ENCODE data around the gene SPTBN4.

DNA sequence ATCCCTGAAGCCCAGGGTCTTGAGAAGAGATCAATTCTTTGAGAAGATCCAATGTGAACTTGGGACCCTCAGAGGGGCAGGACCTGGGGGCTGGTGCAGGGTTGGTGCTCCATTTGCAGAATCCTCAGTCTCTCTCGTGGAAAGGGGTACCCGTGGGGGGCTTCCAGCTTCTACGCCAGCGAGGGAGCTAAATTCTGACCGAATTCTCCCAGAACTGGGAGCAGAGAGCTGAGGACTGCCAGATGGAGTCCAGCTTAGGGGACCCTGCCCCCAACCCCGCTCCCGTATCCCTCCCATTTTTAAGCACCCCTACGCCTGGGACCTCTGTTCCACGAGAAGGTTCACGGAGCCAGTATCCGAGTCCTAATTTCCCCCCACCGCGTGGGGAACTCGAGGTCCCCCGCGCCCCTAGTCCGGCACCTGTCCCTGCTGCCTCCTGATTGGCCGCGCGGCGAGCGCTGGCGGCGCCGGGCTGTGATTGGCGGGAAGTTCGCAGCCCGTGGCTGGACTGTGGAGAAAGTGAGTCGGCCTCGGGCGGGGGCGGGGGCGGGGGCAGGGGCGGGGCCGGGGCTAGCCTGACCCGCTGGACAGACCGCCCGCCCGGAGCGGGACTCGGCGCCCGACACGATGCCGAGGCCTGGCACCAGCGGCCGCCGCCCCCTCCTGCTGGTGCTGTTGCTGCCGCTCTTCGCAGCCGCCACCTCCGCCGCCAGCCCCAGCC lies 130.0 kb downstream of the SPTBN4 start:
- TF ChIP-seq MAZ (IDR thresholded peaks at IDR 0.05; ENCODE audit: borderline replicate concordance, low read depth, low read length), result no peak
- peak; percentile 35; the same call in 1 of the 2 replicates for TF ChIP-seq POLR2A (IDR thresholded peaks at IDR 0.05; ENCODE audit: low read depth, low read length)
- TF ChIP-seq, protein P1, sequence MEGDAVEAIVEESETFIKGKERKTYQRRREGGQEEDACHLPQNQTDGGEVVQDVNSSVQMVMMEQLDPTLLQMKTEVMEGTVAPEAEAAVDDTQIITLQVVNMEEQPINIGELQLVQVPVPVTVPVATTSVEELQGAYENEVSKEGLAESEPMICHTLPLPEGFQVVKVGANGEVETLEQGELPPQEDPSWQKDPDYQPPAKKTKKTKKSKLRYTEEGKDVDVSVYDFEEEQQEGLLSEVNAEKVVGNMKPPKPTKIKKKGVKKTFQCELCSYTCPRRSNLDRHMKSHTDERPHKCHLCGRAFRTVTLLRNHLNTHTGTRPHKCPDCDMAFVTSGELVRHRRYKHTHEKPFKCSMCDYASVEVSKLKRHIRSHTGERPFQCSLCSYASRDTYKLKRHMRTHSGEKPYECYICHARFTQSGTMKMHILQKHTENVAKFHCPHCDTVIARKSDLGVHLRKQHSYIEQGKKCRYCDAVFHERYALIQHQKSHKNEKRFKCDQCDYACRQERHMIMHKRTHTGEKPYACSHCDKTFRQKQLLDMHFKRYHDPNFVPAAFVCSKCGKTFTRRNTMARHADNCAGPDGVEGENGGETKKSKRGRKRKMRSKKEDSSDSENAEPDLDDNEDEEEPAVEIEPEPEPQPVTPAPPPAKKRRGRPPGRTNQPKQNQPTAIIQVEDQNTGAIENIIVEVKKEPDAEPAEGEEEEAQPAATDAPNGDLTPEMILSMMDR (conservative IDR thresholded peaks at IDR 0.05; ENCODE audit: low read depth, low read length), result no peak
- TF ChIP-seq SMC3 (IDR thresholded peaks at IDR 0.05; ENCODE audit: low read depth, low read length), result no peak
- no peak for TF ChIP-seq RFX5 (IDR thresholded peaks at IDR 0.05; ENCODE audit: low read depth, low read length)
- TF ChIP-seq, protein P2, sequence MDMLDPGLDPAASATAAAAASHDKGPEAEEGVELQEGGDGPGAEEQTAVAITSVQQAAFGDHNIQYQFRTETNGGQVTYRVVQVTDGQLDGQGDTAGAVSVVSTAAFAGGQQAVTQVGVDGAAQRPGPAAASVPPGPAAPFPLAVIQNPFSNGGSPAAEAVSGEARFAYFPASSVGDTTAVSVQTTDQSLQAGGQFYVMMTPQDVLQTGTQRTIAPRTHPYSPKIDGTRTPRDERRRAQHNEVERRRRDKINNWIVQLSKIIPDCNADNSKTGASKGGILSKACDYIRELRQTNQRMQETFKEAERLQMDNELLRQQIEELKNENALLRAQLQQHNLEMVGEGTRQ (IDR thresholded peaks at IDR 0.05; ENCODE audit: low read depth, low read length), result no peak
- no peak for TF ChIP-seq CEBPB (IDR thresholded peaks at IDR 0.05; ENCODE audit: low read depth, low read length)
- TF ChIP-seq RAD21 (IDR thresholded peaks at IDR 0.05; ENCODE audit: low read length), result no peak
- no peak for TF ChIP-seq RCOR1 (IDR thresholded peaks at IDR 0.05; ENCODE audit: insufficient replicate concordance, low read length)
- no peak for TF ChIP-seq BHLHE40 (IDR thresholded peaks at IDR 0.05; ENCODE audit: low read depth, low read length)
- no peak for TF ChIP-seq FOS (IDR thresholded peaks at IDR 0.05; ENCODE audit: low read depth, low read length)
- no peak for TF ChIP-seq MXI1 (IDR thresholded peaks at IDR 0.05; ENCODE audit: borderline replicate concordance, low read depth, low read length)
- no peak for TF ChIP-seq MAFK (IDR thresholded peaks at IDR 0.05; ENCODE audit: low read depth, low read length)
